AG04450 (cell line): ENCODE results near the gene GMCL2. TPM values are rescaled to one million over a fixed set of nuclear protein-coding genes. Genes with fewer than 3 reads are reported as not detected.

Experiments
- CTCF ChIA-PET: fragments of 300-600, 350-600 bp; formaldehyde crosslinking; extraction: SDS; loops from one replicate; lab custom pipeline; 2022; ENCODE audit warnings: antibody characterized with exemption, inconsistent platforms; lab: Charles Lee
- POLR2A ChIA-PET: fragments of 350-600 bp; formaldehyde crosslinking; extraction: SDS; loops from one replicate; lab custom pipeline; 2021; ENCODE audit warnings: antibody characterized with exemption, inconsistent platforms; lab: Yijun Ruan, JAX
- DNase-seq: peaks from one replicate; pipeline ENCODE4 v3.0.0-alpha.2; 2011; ENCODE audit warnings: low read depth, low spot score
- H3K27ac ChIP-seq: one replicate; pipeline ENCODE4 v1.5.1; 2012; ENCODE audit warnings: low read depth, low read length, control low read depth
- H3K27me3 ChIP-seq: one replicate; pipeline ENCODE4 v1.6.0; 2012; ENCODE audit warnings: low read length; ENCODE audit not compliant: control insufficient read depth, insufficient read depth
- H3K4me3 ChIP-seq: 2 replicates; pipeline ENCODE4 v1.5.1; 2011; ENCODE audit warnings: mild to moderate bottlenecking, low read depth, low read length, control low read depth
- H3K9me3 ChIP-seq: 2 replicates; pipeline ENCODE4 v1.5.1; 2012; ENCODE audit warnings: low read length; ENCODE audit not compliant: control insufficient read depth, insufficient read depth
- polyA plus RNA-seq: library from polyadenylated mRNA; depleted of rRNA; stranded (reverse); fragments of >200 nt; gene quantifications from 2 replicates; pipeline ENCODE4 v1.2.3, GENCODE V29; 2011
- TF ChIP-seq, protein P1 (sequence below): IDR thresholded peaks from 2 replicates; pipeline ENCODE4 v1.5.1; 2011; ENCODE audit warnings: low read depth, low read length, control low read depth, inconsistent platforms

Gene GMCL2
- polyA plus RNA-seq, 1 experiment, result not detected

DNA sequence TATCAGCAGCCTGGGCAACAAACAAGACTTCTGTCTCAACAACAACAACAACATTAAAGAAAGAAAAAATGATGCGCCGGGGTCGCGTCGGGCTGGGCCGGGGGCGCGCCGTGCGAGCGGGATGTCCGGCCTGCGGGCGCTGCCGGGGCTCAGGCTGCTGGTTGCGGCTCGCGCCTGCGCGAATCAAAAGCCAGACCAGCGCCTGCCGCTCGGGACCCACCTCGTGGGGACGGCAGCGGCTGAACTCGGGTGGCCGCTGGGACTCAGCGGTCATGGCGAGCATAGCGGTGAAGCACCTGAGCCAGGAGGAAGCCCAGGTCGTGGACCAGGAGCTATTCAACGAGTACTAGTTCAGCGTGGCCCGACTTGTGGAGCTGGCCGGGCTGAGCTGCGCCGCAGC lies 21.6 kb downstream of the GMCL2 start:
- Histone ChIP-seq H3K27ac (no peak overlapping the region), H3K27me3 (peaks cover 38% of the 10 kb centered on the region), H3K4me3 (no peak overlapping the region), H3K9me3 (no peaks in the 10 kb centered on the region; the same call in 1 of the 2 replicates)
- TF ChIP-seq, protein P1, sequence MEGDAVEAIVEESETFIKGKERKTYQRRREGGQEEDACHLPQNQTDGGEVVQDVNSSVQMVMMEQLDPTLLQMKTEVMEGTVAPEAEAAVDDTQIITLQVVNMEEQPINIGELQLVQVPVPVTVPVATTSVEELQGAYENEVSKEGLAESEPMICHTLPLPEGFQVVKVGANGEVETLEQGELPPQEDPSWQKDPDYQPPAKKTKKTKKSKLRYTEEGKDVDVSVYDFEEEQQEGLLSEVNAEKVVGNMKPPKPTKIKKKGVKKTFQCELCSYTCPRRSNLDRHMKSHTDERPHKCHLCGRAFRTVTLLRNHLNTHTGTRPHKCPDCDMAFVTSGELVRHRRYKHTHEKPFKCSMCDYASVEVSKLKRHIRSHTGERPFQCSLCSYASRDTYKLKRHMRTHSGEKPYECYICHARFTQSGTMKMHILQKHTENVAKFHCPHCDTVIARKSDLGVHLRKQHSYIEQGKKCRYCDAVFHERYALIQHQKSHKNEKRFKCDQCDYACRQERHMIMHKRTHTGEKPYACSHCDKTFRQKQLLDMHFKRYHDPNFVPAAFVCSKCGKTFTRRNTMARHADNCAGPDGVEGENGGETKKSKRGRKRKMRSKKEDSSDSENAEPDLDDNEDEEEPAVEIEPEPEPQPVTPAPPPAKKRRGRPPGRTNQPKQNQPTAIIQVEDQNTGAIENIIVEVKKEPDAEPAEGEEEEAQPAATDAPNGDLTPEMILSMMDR, result no peak
- no peak for DNase-seq
- POLR2A ChIA-PET, result no interaction called here
- CTCF ChIA-PET, result interaction anchor here (1.0 to 1.7 kb wide), 2 partner anchors 89 to 91 kb away, joined by 4 to 14 read pairs; no protein-coding TSS in a partner anchor

DNA sequence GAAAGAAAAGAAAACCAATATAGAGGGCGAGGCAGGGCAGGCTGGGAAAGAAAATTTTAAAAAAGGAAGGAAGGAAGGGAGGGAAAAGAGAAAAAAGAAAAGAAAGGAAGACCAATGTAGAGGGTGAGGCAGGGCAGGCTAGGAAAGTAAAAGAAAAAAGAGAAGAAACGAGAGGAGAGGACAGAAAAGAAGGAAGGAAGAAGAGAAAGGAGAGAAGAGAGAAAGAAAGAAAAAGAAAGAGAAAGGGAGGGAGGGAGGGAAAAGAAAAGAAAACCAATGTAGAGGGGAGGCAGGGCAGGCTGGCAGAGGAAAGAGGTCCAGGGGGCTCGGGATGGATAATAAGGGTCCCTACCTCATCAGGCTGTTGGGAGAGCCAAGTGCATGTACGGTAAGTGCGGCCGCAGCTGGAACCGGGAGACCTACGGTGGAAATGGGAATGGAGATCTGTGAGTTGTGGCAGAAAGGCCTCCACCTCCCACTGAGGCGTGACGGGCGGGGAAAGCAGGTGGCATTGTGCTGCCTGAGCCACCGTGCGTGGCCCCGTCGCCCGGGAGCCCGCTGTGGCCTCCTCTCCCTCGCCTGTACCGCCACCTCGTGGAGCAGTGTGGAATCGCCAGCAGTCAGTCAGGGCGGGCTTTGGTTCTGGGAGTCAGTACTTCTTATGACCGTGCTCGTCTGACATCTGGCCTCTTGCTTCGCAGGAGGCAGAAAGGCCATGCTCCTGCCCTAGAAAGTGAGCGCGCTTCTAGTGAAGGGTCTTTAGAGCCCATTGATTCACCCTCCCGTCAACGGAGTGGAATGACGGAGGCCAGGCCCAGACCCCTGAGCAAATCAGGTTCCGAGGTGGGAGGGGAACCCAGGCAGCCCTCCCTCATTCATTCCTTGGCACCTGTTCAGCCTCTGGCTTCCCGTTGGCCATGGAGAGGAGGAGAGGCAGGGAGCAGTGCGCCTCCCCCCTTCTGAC lies 23.1 kb downstream of the GMCL2 start:
- TF ChIP-seq, protein P1, result peak; percentile 99

DNA sequence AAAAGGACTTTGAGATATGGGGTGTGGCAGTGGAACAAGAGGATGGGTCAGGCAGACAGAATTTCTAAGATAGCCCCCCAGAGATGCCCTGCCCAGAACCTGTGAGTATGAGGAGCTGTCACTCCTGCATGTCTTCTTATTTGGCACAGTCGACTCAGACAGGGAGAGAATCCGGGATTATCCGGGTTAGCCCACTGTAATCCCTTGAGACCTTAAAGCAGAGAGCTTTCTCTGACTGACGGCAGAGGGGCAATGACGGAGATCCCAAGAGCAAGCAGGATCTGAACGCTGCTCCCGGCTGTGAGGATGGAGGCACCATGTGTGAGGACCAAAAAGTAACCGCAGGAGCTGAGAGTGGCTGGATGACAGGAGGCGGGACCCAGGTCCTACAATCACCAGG lies 24.7 kb downstream of the GMCL2 start:
- Histone ChIP-seq H3K4me3 (no peak overlapping the region), H3K9me3 (no peaks in the 10 kb centered on the region; the same call in 1 of the 2 replicates), H3K27ac (no peak overlapping the region), H3K27me3 (peaks cover 36% of the 10 kb centered on the region)
- TF ChIP-seq, protein P1, result no peak
- DNase-seq, result no peak
- ChIA-PET POLR2A (no interaction called here), CTCF (interaction anchor here (0.5 to 2.8 kb wide), 3 partner anchors 65 to 87 kb away, joined by 3 to 38 read pairs (median 4); no protein-coding TSS in a partner anchor)

More for the DNA sequence above, 23.1 kb downstream of the GMCL2 start:
- CTCF ChIA-PET, result interaction anchor here (0.6 to 2.8 kb wide), 5 partner anchors 11 to 743 kb away, joined by 3 to 38 read pairs (median 3); partner anchors contain the start of gene NHP2
- POLR2A ChIA-PET, result no interaction called here
- Histone ChIP-seq H3K4me3 (peak overlapping the region; percentile 42), H3K9me3 (no peaks in the 10 kb centered on the region; the same call in 1 of the 2 replicates), H3K27me3 (peaks cover 36% of the 10 kb centered on the region), H3K27ac (no peak overlapping the region)
- DNase-seq, result no peak

DNA sequence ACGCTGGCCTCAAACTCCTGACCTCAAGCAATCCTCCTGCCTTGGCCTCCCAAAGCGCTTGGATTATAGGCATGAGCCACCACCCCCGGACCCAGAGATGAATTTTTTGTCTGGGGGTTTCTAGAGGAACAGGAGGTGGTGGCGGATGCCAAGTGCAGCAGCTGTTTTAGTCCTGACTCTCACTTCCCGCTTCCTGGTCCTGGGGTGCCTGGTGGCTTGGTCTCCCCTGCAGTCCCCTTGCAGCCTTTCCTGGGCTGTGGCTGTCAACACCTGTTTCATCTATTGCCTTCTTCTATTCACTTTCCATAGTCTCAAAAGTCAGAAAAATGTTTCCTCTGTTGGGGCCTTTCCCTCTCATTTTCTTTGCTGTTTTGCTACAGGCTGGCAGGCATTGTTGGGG lies 27.0 kb downstream of the GMCL2 start:
- peaks cover 21% of the 10 kb centered on the region for H3K27me3 ChIP-seq
- TF ChIP-seq, protein P1, result no peak
- no peak overlapping the region for H3K4me3 ChIP-seq
- H3K27ac ChIP-seq, result no peak overlapping the region
- H3K9me3 ChIP-seq, result no peaks in the 10 kb centered on the region; the same call in 1 of the 2 replicates
- ChIA-PET POLR2A (no interaction called here), CTCF (interaction anchor here (1.0 kb wide), 1 partner anchor 85 kb away, joined by 3 read pairs; no protein-coding TSS in a partner anchor)
- DNase-seq, result no peak
